MCF 10A (cell line): ENCODE data around the gene GPC3. TPM values are rescaled to one million over a fixed set of nuclear protein-coding genes. Genes with fewer than 3 reads are reported as not detected.

Source experiments
- BruUV-seq: library from RNA; stranded (reverse); fragments of 400-500 nt; replicated peaks from 2 replicates; lab custom pipeline; 2021; lab: Mats Ljungman, UMichigan
- CTCF ChIA-PET: fragments of 300-600 bp; sonication (Branson Sonifier 250); formaldehyde crosslinking; extraction: SDS; loops from one replicate; lab custom pipeline; 2021; ENCODE audit warnings: antibody characterized with exemption, inconsistent platforms; lab: Yijun Ruan, JAX
- POLR2A ChIA-PET: fragments of 300-600, 350-650 bp; sonication (Branson Sonifier 250); formaldehyde crosslinking; extraction: SDS; loops from one replicate; lab custom pipeline; 2020; ENCODE audit warnings: antibody characterized with exemption, inconsistent platforms; lab: Yijun Ruan, JAX
- DNase-seq: peaks from one replicate; pipeline ENCODE4 v3.0.0-alpha.2; 2018; ENCODE audit not compliant: unreplicated experiment
- H3K27ac Mint-ChIP-seq: one replicate; pipeline ENCODE4 v1.8.0; 2022; ENCODE audit warnings: mild to moderate bottlenecking, low read depth, mixed read lengths; ENCODE audit not compliant: unreplicated experiment
- H3K27me3 Mint-ChIP-seq: one replicate; pipeline ENCODE4 v1.8.0; 2022; ENCODE audit warnings: mixed read lengths; ENCODE audit not compliant: insufficient read depth, unreplicated experiment
- H3K36me3 Mint-ChIP-seq: one replicate; pipeline ENCODE4 v1.8.0; 2022; ENCODE audit warnings: mild to moderate bottlenecking, moderate library complexity, mixed read lengths; ENCODE audit not compliant: insufficient read depth, unreplicated experiment
- H3K4me1 Mint-ChIP-seq: one replicate; pipeline ENCODE4 v1.8.0; 2022; ENCODE audit warnings: mixed read lengths; ENCODE audit not compliant: insufficient read depth, unreplicated experiment
- H3K4me3 Mint-ChIP-seq: one replicate; pipeline ENCODE4 v1.8.0; 2022; ENCODE audit warnings: mild to moderate bottlenecking, moderate library complexity, mixed read lengths; ENCODE audit not compliant: unreplicated experiment
- H3K9me3 Mint-ChIP-seq: one replicate; pipeline ENCODE4 v1.8.0; 2022; ENCODE audit warnings: mixed read lengths; ENCODE audit not compliant: unreplicated experiment
- intact Hi-C: fragments of 100-400 bp; cut with micrococcal nuclease; formaldehyde crosslinking; loops from 2 replicates; pipeline ENCODE4 v1.14.1; 2022
- total RNA-seq: library from RNA; stranded (reverse); gene quantifications from 2 replicates; pipeline ENCODE4 v1.2.3, GENCODE V29; 2022
- TF ChIP-seq, protein P1 (sequence below): fragments of 200-600 bp; IDR thresholded peaks from one replicate; pipeline ENCODE4 v1.8.0; 2022; ENCODE audit warnings: antibody characterized with exemption, mild to moderate bottlenecking; ENCODE audit not compliant: unreplicated experiment

The GPC3 gene
- total RNA-seq, 1 experiment from 2014 or later, result 0.37 TPM

GRCh38 chrX:133669214-133669613 is 316.2 kb downstream of the GPC3 start:
- TF ChIP-seq, protein P1, sequence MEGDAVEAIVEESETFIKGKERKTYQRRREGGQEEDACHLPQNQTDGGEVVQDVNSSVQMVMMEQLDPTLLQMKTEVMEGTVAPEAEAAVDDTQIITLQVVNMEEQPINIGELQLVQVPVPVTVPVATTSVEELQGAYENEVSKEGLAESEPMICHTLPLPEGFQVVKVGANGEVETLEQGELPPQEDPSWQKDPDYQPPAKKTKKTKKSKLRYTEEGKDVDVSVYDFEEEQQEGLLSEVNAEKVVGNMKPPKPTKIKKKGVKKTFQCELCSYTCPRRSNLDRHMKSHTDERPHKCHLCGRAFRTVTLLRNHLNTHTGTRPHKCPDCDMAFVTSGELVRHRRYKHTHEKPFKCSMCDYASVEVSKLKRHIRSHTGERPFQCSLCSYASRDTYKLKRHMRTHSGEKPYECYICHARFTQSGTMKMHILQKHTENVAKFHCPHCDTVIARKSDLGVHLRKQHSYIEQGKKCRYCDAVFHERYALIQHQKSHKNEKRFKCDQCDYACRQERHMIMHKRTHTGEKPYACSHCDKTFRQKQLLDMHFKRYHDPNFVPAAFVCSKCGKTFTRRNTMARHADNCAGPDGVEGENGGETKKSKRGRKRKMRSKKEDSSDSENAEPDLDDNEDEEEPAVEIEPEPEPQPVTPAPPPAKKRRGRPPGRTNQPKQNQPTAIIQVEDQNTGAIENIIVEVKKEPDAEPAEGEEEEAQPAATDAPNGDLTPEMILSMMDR, result no peak
- Mint-ChIP-seq H3K4me3 (no peak overlapping the region), H3K36me3 (no peaks in the 10 kb centered on the region), H3K27me3 (peaks cover 50% of the 10 kb centered on the region), H3K9me3 (no peaks in the 10 kb centered on the region), H3K27ac (no peak overlapping the region), H3K4me1 (no peaks in the 10 kb centered on the region)
- no peak for DNase-seq
- POLR2A ChIA-PET, result no interaction called here
- intact Hi-C loops, result loop anchor here (10.0 kb wide), 1 partner anchor 254 kb away; the partner anchor contains the start of gene GPC4
- CTCF ChIA-PET, result interaction anchor here (0.6 to 2.0 kb wide), 9 partner anchors 18 to 709 kb away, joined by 3 to 22 read pairs (median 4); no protein-coding TSS in a partner anchor
- no TSS peak for BruUV-seq

- TF ChIP-seq, protein P1, result no peak
- ChIA-PET CTCF (interaction anchor here (0.6 to 2.0 kb wide), 8 partner anchors 19 to 1049 kb away, joined by 3 to 22 read pairs (median 3); no protein-coding TSS in a partner anchor), POLR2A (no interaction called here)
- Mint-ChIP-seq H3K27me3 (peaks cover 50% of the 10 kb centered on the region), H3K36me3 (no peaks in the 10 kb centered on the region), H3K4me3 (no peak overlapping the region), H3K4me1 (no peaks in the 10 kb centered on the region), H3K9me3 (no peaks in the 10 kb centered on the region), H3K27ac (no peak overlapping the region)
- intact Hi-C loops, result loop anchor here (10.0 kb wide), 1 partner anchor 254 kb away; the partner anchor contains the start of gene GPC4
- no TSS peak for BruUV-seq
- DNase-seq, result peak; percentile 15
These were observed 317.0 kb downstream of the GPC3 start for GRCh38 chrX:133668225-133668931.

- Mint-ChIP-seq H3K4me3 (no peak overlapping the region), H3K27ac (no peak overlapping the region), H3K27me3 (peaks cover 37% of the 10 kb centered on the region), H3K9me3 (no peaks in the 10 kb centered on the region), H3K36me3 (no peaks in the 10 kb centered on the region), H3K4me1 (no peaks in the 10 kb centered on the region)
- POLR2A ChIA-PET, result no interaction called here
- intact Hi-C loops, result loop anchor here (10.0 kb wide), 1 partner anchor 251 kb away; the partner anchor contains the start of gene GPC4
- DNase-seq, result no peak
- CTCF ChIA-PET, result interaction anchor here (0.5 to 2.5 kb wide), 2 partner anchors 332 to 582 kb away, joined by 3 to 10 read pairs; no protein-coding TSS in a partner anchor
- no TSS peak for BruUV-seq
- TF ChIP-seq, protein P1, result no peak
These were observed 319.1 kb downstream of the GPC3 start for GRCh38 chrX:133666256-133666655.
